DOHH2 (cell line): ENCODE data around the gene ZNF213.

Source experiments
- H3F3A ChIP-seq: fragments of 200-600 bp; sonication (generic), shearing (Covaris generic); 2 replicates; pipeline ENCODE4 v1.6.0; 2016; ENCODE audit warnings: antibody characterized with exemption, mild to moderate bottlenecking; ENCODE audit not compliant: control insufficient read depth, insufficient read depth
- H3K27ac ChIP-seq: fragments of 200-600 bp; sonication (generic); 2 replicates; pipeline ENCODE4 v1.5.1; 2014; ENCODE audit warnings: low read depth, mild to moderate bottlenecking, low read length, moderate library complexity
- H3K27me3 ChIP-seq: fragments of 200-600 bp; sonication (generic); 2 replicates; pipeline ENCODE4 v1.6.1; 2014; ENCODE audit warnings: mild to moderate bottlenecking, low read length, mixed read lengths; ENCODE audit not compliant: control insufficient read depth
- H3K36me3 ChIP-seq: fragments of 200-600 bp; sonication (generic); 2 replicates; pipeline ENCODE4 v1.6.1; 2014; ENCODE audit warnings: mild to moderate bottlenecking, low read length, moderate library complexity, mixed read lengths; ENCODE audit not compliant: control insufficient read depth
- H3K4me1 ChIP-seq: fragments of 200-600 bp; sonication (generic); 2 replicates; pipeline ENCODE4 v1.6.1; 2014; ENCODE audit warnings: mild to moderate bottlenecking, low read length, mixed read lengths; ENCODE audit not compliant: control insufficient read depth
- H3K4me2 ChIP-seq: fragments of 200-600 bp; sonication (generic); 2 replicates; pipeline ENCODE4 v1.6.0; 2014; ENCODE audit warnings: mild to moderate bottlenecking, low read length, moderate library complexity
- H3K4me3 ChIP-seq: fragments of 200-600 bp; sonication (generic); 2 replicates; pipeline ENCODE4 v1.5.1; 2014; ENCODE audit warnings: mild to moderate bottlenecking, low read length, mixed read lengths
- H3K79me2 ChIP-seq: fragments of 200-600 bp; sonication (generic); 2 replicates; pipeline ENCODE4 v1.6.1; 2014; ENCODE audit warnings: mild to moderate bottlenecking, low read length, mixed read lengths; ENCODE audit not compliant: control insufficient read depth
- H3K9me2 ChIP-seq: fragments of 200-600 bp; sonication (generic); replicated peaks from 2 replicates; pipeline ENCODE4 v1.6.1; 2014; ENCODE audit warnings: mild to moderate bottlenecking, low read length, mixed read lengths; ENCODE audit not compliant: control insufficient read depth
- H3K9me3 ChIP-seq: fragments of 200-600 bp; sonication (generic); 2 replicates; pipeline ENCODE4 v1.6.1; 2014; ENCODE audit warnings: antibody characterized with exemption, low read length, mixed read lengths; ENCODE audit not compliant: control insufficient read depth, insufficient read depth
- H4K20me1 ChIP-seq: fragments of 200-600 bp; sonication (generic); 2 replicates; pipeline ENCODE4 v1.6.0; 2014; ENCODE audit warnings: low read depth, mild to moderate bottlenecking, antibody characterized with exemption, low read length, moderate library complexity; ENCODE audit not compliant: control insufficient read depth, insufficient read depth
- CTCF ChIP-seq: fragments of 200-600 bp; sonication (generic); IDR thresholded peaks from one replicate; pipeline ENCODE4 v1.5.1; 2014; ENCODE audit warnings: antibody characterized with exemption, mild to moderate bottlenecking, low read depth, low read length; ENCODE audit not compliant: poor library complexity, severe bottlenecking
- EZH2phosphoT487 ChIP-seq: fragments of 200-600 bp; sonication (generic); IDR thresholded peaks from 2 replicates; pipeline ENCODE4 v1.6.1; 2017; ENCODE audit warnings: borderline replicate concordance, mild to moderate bottlenecking, antibody characterized with exemption, low read length, moderate library complexity, mixed read lengths

Gene ZNF213

GRCh38 chr16:3134338-3135125, at the start of gene ZNF213:
ZNF213 (plus strand) TSS chr16:3135029; CDS start chr16:3137281, 2,252 bp downstream.
- H3K4me2 ChIP-seq: peak within 1 kb of the TSS; percentile 97
- H3K79me2 ChIP-seq: peaks cover 43% of the 10 kb centered on the region
- H3K4me1 ChIP-seq: peaks cover 15% of the 10 kb centered on the region
- H3K27ac ChIP-seq: peak within 1 kb of the TSS; percentile 61
- H3K27me3 ChIP-seq: no peaks in the 10 kb centered on the region
- peaks cover 7% of the 10 kb centered on the region; the same call in 1 of the 2 replicates for H3F3A ChIP-seq
- TF ChIP-seq EZH2phosphoT487 (no peak), CTCF (no peak)
- H4K20me1 ChIP-seq: no peaks in the 10 kb centered on the region
- H3K9me2 ChIP-seq: no peaks in the 10 kb centered on the region
- peaks cover 16% of the 10 kb centered on the region for H3K36me3 ChIP-seq
- no peaks in the 10 kb centered on the region for H3K9me3 ChIP-seq
- H3K4me3 ChIP-seq: peak within 1 kb of the TSS; percentile 95

- H3K4me2 ChIP-seq: no peak overlapping the region
- no peaks in the 10 kb centered on the region for H3K9me3 ChIP-seq
- H3K27me3 ChIP-seq: no peaks in the 10 kb centered on the region
- no peaks in the 10 kb centered on the region for H3K4me1 ChIP-seq
- H3K27ac ChIP-seq: no peak overlapping the region
- TF ChIP-seq CTCF (no peak), EZH2phosphoT487 (no peak)
- H4K20me1 ChIP-seq: no peaks in the 10 kb centered on the region
- H3K79me2 ChIP-seq: no peaks in the 10 kb centered on the region
- no peaks in the 10 kb centered on the region for H3K9me2 ChIP-seq
- H3F3A ChIP-seq: no peaks in the 10 kb centered on the region
- H3K36me3 ChIP-seq: no peaks in the 10 kb centered on the region
- no peak overlapping the region for H3K4me3 ChIP-seq
These were observed 48.8 kb upstream of the ZNF213 start for GRCh38 chr16:3085868-3086595.

- Histone ChIP-seq H3K4me1 (no peaks in the 10 kb centered on the region), H3K79me2 (no peaks in the 10 kb centered on the region), H3K4me3 (no peak overlapping the region), H3K27me3 (no peaks in the 10 kb centered on the region), H3K36me3 (no peaks in the 10 kb centered on the region), H3F3A (no peaks in the 10 kb centered on the region), H3K9me2 (no peaks in the 10 kb centered on the region), H4K20me1 (no peaks in the 10 kb centered on the region), H3K27ac (no peak overlapping the region), H3K4me2 (no peak overlapping the region), H3K9me3 (no peaks in the 10 kb centered on the region)
- TF ChIP-seq CTCF (no peak), EZH2phosphoT487 (no peak)
These were observed 48.1 kb upstream of the ZNF213 start for GRCh38 chr16:3086596-3087242.
